Heart left ventricle (tissue), 13 donors: ENCODE data around the gene BAZ2B.

Experiments
- POLR2A ChIP-seq, 2 donors: fragments of 450-650 bp; IDR thresholded peaks; one replicate each; pipeline ENCODE4 v1.6.1; 2017; ENCODE audit warnings: antibody characterized with exemption in 2 of 2, mild to moderate bottlenecking in 2 of 2, moderate library complexity in 2 of 2
- TF ChIP-seq, protein P1 (sequence below), 12 donors: fragments of 200-600 bp; sonication (generic) in 4 of 12; IDR thresholded peaks; one replicate each; pipeline versions ENCODE4 v1.5.0 to v1.8.0; 2018 to 2022; ENCODE audit warnings: antibody characterized with exemption in 12 of 12, mild to moderate bottlenecking in 5 of 12
- donor health status: ischemic (EF 13 %, LVEDD 7.1; RV severe dilation, severe dysfunction).
- donor health status: DM: no; HTN: yes; CAD: no.
- donor health status: DM: no; HTN: no; CAD: no.
- donor health status: ischemic (EF 25% LVEDD 6.9; RV normal size, moderate dysfunction).
- donor health status: ischemic (EF 25% LVEDD 5.7; RV mildly dilated, moderate dysfunction).
- donor health status: ischemic (EF 35%, LVEDD 5.7; RV mildly dilated, moderate dysfunction).
- donor health status: nonischemic (EF 11% LVEDD 7.7; RV severe dilation, severe dysfunction).
- donor health status: DM: yes; HTN: yes; CAD: no.
- donor health status: PGD.
- donor health status: ischemic (EF 29% LVEDD 5.4; RV normal size, mild dysfunction).
- donor health status: nonischemic (EF 23%, LVEDD 6.1; RV moderate dilation, normal function).

DNA sequence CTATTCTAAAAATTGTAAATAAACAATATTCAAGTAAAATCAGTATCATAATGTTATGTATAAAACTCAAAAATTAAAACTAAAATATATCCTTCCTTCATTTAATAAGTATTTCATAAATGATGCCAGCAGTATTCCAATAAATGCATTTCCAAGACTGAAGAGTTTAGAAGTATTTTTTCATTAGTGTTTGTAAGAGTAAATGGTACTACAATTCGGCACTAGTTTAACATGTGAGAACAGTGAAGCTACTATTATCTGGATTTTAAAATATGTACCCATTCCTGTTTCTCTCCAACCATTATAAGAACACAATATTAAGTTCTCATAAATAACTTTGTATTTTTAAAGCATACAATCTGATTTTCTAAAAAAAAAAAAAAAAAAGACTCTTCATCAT, 3.3 kb downstream of the BAZ2B start:
- TF ChIP-seq, protein P1, sequence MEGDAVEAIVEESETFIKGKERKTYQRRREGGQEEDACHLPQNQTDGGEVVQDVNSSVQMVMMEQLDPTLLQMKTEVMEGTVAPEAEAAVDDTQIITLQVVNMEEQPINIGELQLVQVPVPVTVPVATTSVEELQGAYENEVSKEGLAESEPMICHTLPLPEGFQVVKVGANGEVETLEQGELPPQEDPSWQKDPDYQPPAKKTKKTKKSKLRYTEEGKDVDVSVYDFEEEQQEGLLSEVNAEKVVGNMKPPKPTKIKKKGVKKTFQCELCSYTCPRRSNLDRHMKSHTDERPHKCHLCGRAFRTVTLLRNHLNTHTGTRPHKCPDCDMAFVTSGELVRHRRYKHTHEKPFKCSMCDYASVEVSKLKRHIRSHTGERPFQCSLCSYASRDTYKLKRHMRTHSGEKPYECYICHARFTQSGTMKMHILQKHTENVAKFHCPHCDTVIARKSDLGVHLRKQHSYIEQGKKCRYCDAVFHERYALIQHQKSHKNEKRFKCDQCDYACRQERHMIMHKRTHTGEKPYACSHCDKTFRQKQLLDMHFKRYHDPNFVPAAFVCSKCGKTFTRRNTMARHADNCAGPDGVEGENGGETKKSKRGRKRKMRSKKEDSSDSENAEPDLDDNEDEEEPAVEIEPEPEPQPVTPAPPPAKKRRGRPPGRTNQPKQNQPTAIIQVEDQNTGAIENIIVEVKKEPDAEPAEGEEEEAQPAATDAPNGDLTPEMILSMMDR (IDR thresholded peaks at IDR 0.05): no peak
- no peak for TF ChIP-seq POLR2A (IDR thresholded peaks at IDR 0.05)
